ENCODE measurements around the gene BPNT1. TPM values are rescaled to one million over a fixed set of nuclear protein-coding genes. Genes with fewer than 3 reads are reported as not detected.

BPNT1 gene
- total and polyA plus RNA-seq, 2 of the 13 experiments (the other 11 are each of a cell fraction or from before 2014, with no cell fraction given): 35.2 to 43.9 TPM

DNA sequence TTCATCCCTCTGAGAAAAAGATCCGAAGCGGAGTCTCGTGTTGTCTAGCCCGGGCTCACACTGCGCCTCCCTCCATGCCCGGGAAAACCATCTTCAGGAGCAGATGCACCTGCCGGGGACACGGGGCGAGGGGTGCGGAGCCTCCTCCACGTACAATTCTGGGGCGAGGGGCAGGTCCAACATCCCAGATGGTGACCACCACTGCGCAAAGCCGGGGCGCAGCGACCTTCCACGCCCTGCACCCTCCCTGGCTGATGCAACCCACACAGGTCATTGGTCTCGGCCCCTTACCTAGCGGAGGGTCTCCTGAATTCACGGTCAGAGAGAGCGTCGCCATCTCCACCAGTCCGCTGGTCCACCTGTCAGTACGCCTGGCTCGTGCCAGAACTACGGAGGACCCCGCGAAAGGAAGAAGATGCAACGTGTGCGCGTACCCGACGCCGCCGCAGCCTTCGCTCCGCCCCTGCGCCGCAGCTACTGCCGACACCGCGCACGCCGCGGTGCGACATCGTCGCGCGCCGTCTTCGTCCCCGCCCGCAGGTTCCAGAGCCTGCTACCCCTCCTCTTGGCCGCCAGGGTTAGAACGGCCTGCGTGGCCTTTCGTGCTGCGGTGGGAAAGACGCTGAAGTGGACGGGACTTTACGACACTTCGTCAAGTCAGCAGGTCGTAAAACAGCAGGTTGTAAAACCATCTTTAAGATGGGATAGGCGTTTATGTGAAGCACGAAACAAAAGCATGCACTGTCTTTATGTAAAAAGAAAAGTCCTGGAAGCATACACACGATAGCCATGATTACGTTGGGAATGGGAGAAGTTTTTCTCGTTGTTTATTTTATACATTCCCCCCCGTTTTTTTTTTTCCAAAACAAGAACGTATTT is 43.3 kb downstream of the BPNT1 start, which contains the start of gene EPRS1 (continued):
- TF ChIP-seq ZNF260 (CRISPR knock-in tag; IDR thresholded peaks at IDR 0.05; ENCODE audit: borderline replicate concordance, low read depth): no peak
- peak; percentile 25; the same call in 1 of the 2 replicates for TF ChIP-seq ZNF503 (CRISPR knock-in tag; IDR thresholded peaks at IDR 0.05)
- TF ChIP-seq SRSF9 (IDR thresholded peaks at IDR 0.05; ENCODE audit: borderline replicate concordance, insufficient read depth, low read depth, low read length, poor library complexity, severe bottlenecking): no peak
- no peak for TF ChIP-seq MBNL3 (CRISPR knock-in tag; conservative IDR thresholded peaks at IDR 0.05)
- peak; percentile 82 for TF ChIP-seq ARNT2 (CRISPR knock-in tag; IDR thresholded peaks at IDR 0.05; ENCODE audit: low read depth)
- TF ChIP-seq, protein P1, sequence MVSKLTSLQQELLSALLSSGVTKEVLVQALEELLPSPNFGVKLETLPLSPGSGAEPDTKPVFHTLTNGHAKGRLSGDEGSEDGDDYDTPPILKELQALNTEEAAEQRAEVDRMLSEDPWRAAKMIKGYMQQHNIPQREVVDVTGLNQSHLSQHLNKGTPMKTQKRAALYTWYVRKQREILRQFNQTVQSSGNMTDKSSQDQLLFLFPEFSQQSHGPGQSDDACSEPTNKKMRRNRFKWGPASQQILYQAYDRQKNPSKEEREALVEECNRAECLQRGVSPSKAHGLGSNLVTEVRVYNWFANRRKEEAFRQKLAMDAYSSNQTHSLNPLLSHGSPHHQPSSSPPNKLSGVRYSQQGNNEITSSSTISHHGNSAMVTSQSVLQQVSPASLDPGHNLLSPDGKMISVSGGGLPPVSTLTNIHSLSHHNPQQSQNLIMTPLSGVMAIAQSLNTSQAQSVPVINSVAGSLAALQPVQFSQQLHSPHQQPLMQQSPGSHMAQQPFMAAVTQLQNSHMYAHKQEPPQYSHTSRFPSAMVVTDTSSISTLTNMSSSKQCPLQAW (CRISPR knock-in tag; IDR thresholded peaks at IDR 0.05): peak; percentile 91
- no peak for TF ChIP-seq ATM (IDR thresholded peaks at IDR 0.05; ENCODE audit: borderline replicate concordance)
- TF ChIP-seq UBTF (CRISPR knock-in tag; IDR thresholded peaks at IDR 0.05): peak; percentile 89
- 0 out of 2 replicates have a peak, but pooled peaks have one; percentile 24 for TF ChIP-seq KDM5A (IDR thresholded peaks at IDR 0.05; ENCODE audit: borderline replicate concordance, low read length)
- no peak; the same call in 1 of the 2 replicates for TF ChIP-seq ZNF615 (CRISPR knock-in tag; IDR thresholded peaks at IDR 0.05; ENCODE audit: borderline replicate concordance)
- no peak for TF ChIP-seq ZBTB1 (CRISPR knock-in tag; IDR thresholded peaks at IDR 0.05; ENCODE audit: borderline replicate concordance)
- peak; percentile 96 for TF ChIP-seq ZNF772 (CRISPR knock-in tag; IDR thresholded peaks at IDR 0.05)
- TF ChIP-seq KLF16 (CRISPR knock-in tag; IDR thresholded peaks at IDR 0.05): peak in 1 of 2 experiments; percentile 92; a peak in 2 of 4 replicates
- TF ChIP-seq CTCF (CRISPR knock-in tag; IDR thresholded peaks at IDR 0.05): peak; percentile 87
- peak; percentile 75; the same call in 1 of the 2 replicates for TF ChIP-seq ZNF205 (CRISPR knock-in tag; IDR thresholded peaks at IDR 0.05)
- TF ChIP-seq ZNF678 (CRISPR knock-in tag; IDR thresholded peaks at IDR 0.05): no peak
- peak; percentile 76 for TF ChIP-seq IKZF4 (CRISPR knock-in tag; IDR thresholded peaks at IDR 0.05; ENCODE audit: borderline replicate concordance, low read depth, not compliant biosample characterization)
- no peak for TF ChIP-seq ZNF354B (CRISPR knock-in tag; IDR thresholded peaks at IDR 0.05)
- TF ChIP-seq ZNF709 (CRISPR knock-in tag; IDR thresholded peaks at IDR 0.05): peak; percentile 84
- TF ChIP-seq ZNF841 (CRISPR knock-in tag; IDR thresholded peaks at IDR 0.05; ENCODE audit: borderline replicate concordance): no peak
- TF ChIP-seq NCOA2 (CRISPR knock-in tag; IDR thresholded peaks at IDR 0.05): 0 out of 2 replicates have a peak, but pooled peaks have one; percentile 5

Measured in HepG2 (cell line).